Fibroblast of peridontal ligament (primary cell): Measurements from ENCODE around the gene SLC46A2.

ENCODE experiments used
- DNase-seq: peaks from one replicate; pipeline ENCODE4 v3.0.0-alpha.2; 2010; ENCODE audit errors: extremely low read depth

Gene SLC46A2

GRCh38 chr9:112890106-112891081, at the start of gene SLC46A2:
SLC46A2 (minus strand) TSS chr9:112890876; CDS start chr9:112890681, 195 bp downstream.
- DNase-seq = no peak

GRCh38 chr9:112939418-112939817, 48.7 kb upstream of the SLC46A2 start:
- DNase-seq = no peak

- DNase-seq = no peak
Observed at GRCh38 chr9:112933696-112934095, 43.0 kb upstream of the SLC46A2 start.

GRCh38 chr9:112925058-112925641, 34.5 kb upstream of the SLC46A2 start:
- peak; percentile 70 for DNase-seq

GRCh38 chr9:112921549-112921948, 30.9 kb upstream of the SLC46A2 start:
- DNase-seq = peak; percentile 76

- DNase-seq = no peak
Observed at GRCh38 chr9:112917987-112918362, 27.3 kb upstream of the SLC46A2 start.

- DNase-seq = no peak
Observed at GRCh38 chr9:112917047-112917986, 26.6 kb upstream of the SLC46A2 start.

GRCh38 chr9:112914524-112914923, 23.8 kb upstream of the SLC46A2 start:
- DNase-seq = no peak

- DNase-seq = no peak
Observed at GRCh38 chr9:112913326-112913725, 22.6 kb upstream of the SLC46A2 start.

- no peak for DNase-seq
Observed at GRCh38 chr9:112912636-112913035, 22.0 kb upstream of the SLC46A2 start.

GRCh38 chr9:112911736-112912135, 21.1 kb upstream of the SLC46A2 start:
- no peak for DNase-seq

- DNase-seq = no peak
Observed at GRCh38 chr9:112905084-112905483, 14.4 kb upstream of the SLC46A2 start.

GRCh38 chr9:112900901-112901300, 10.2 kb upstream of the SLC46A2 start:
- no peak for DNase-seq

- no peak for DNase-seq
Observed at GRCh38 chr9:112900488-112900887, 9.8 kb upstream of the SLC46A2 start.

GRCh38 chr9:112898872-112899311, 8.2 kb upstream of the SLC46A2 start:
- DNase-seq = no peak

GRCh38 chr9:112896131-112896530, 5.5 kb upstream of the SLC46A2 start:
- no peak for DNase-seq

- no peak for DNase-seq
Observed at GRCh38 chr9:112894699-112895098, 4.0 kb upstream of the SLC46A2 start.

- peak; percentile 43 for DNase-seq
Observed at GRCh38 chr9:112894041-112894440, 3.4 kb upstream of the SLC46A2 start.

- no peak for DNase-seq
Observed at GRCh38 chr9:112892981-112893380, 2.3 kb upstream of the SLC46A2 start.

GRCh38 chr9:112891521-112891920, 845 bp upstream of the SLC46A2 start:
- DNase-seq = no peak

- DNase-seq = no peak
Observed at GRCh38 chr9:112887381-112887780, 3.3 kb downstream of the SLC46A2 start.

GRCh38 chr9:112886351-112886750, 4.3 kb downstream of the SLC46A2 start:
- no peak for DNase-seq
